H1 (cell line): Measurements from ENCODE around the gene PCDH9. TPM values are rescaled to one million over a fixed set of nuclear protein-coding genes. Genes with fewer than 3 reads are reported as not detected.

Source experiments
- CTCF ChIA-PET: fragments of 300-600 bp; sonication (Branson Sonifier 250); formaldehyde crosslinking; loops from one replicate; lab custom pipeline; 2021; ENCODE audit not compliant: partially characterized antibody; lab: Charles Lee
- POLR2A ChIA-PET: fragments of 300-600 bp; sonication (Branson Sonifier 250); formaldehyde crosslinking; loops from one replicate; lab custom pipeline; 2021; ENCODE audit warnings: inconsistent platforms; ENCODE audit not compliant: partially characterized antibody; lab: Charles Lee
- DNase-seq, 2 experiments: peaks; one replicate each; pipeline versions ENCODE4 v3.0.0 to v3.0.0-alpha.2; 2010 to 2022; ENCODE audit warnings: low spot score in 2 of 2, low read depth in 1 of 2, mixed read lengths in 1 of 2
- FAIRE-seq: peaks from 2 replicates; lab custom pipeline; 2011; peaks lifted over from hg19 to GRCh38; lab: Jason Lieb, UNC
- H2AFZ ChIP-seq: 2 replicates; pipeline ENCODE4 v1.8.1; 2012; ENCODE audit warnings: low read length, inconsistent platforms
- H2AK5ac ChIP-seq: 2 replicates; pipeline ENCODE4 v1.6.1; 2013; ENCODE audit warnings: low read depth, low read length
- H2BK120ac ChIP-seq: replicated peaks from 2 replicates; pipeline ENCODE3; 2013; ENCODE audit warnings: low read depth, low read length, inconsistent platforms
- H2BK12ac ChIP-seq: 2 replicates; pipeline ENCODE4 v1.6.1; 2013; ENCODE audit warnings: low read depth, low read length
- H2BK15ac ChIP-seq: 2 replicates; pipeline ENCODE4 v1.6.1; 2013; ENCODE audit warnings: low read length
- H2BK20ac ChIP-seq: 2 replicates; pipeline ENCODE4 v1.6.1; 2013; ENCODE audit warnings: low read length
- H2BK5ac ChIP-seq: 2 replicates; pipeline ENCODE4 v1.6.1; 2013; ENCODE audit warnings: low read depth, low read length
- H3K14ac ChIP-seq: 2 replicates; pipeline ENCODE4 v1.6.1; 2013; ENCODE audit warnings: inconsistent platforms; ENCODE audit not compliant: insufficient read length
- H3K18ac ChIP-seq: 2 replicates; pipeline ENCODE4 v1.6.1; 2013; ENCODE audit warnings: low read length; ENCODE audit errors: extremely low read depth
- H3K23ac ChIP-seq: 2 replicates; pipeline ENCODE4 v1.6.1; 2013; ENCODE audit warnings: inconsistent platforms; ENCODE audit not compliant: insufficient read length
- H3K23me2 ChIP-seq: 2 replicates; pipeline ENCODE4 v1.6.1; 2013; ENCODE audit warnings: low read depth, low read length
- H3K27ac ChIP-seq: 2 replicates; pipeline ENCODE4 v1.6.1; 2011; ENCODE audit warnings: low read depth, low read length, inconsistent platforms
- H3K27me3 ChIP-seq, 4 experiments: replicated peaks in 1 of 4; 1 replicate in 1 of 4; 2 replicates in 3 of 4; pipeline versions ENCODE4 v1.6.1 to v1.8.1; 2011 to 2013; ENCODE audit warnings: low read length in 3 of 4, mild to moderate bottlenecking in 3 of 4, inconsistent platforms in 2 of 4, mixed read lengths in 2 of 4, moderate library complexity in 1 of 4; ENCODE audit not compliant: control insufficient read depth in 3 of 4, insufficient read depth in 3 of 4; ENCODE audit errors: extremely low read depth in 1 of 4
- H3K36me3 ChIP-seq, 4 experiments: 2 replicates each; pipeline versions ENCODE4 v1.6.1 to v1.8.1; 2011 to 2013; ENCODE audit warnings: mild to moderate bottlenecking in 4 of 4, low read length in 3 of 4, moderate library complexity in 2 of 4, control low read depth in 1 of 4, inconsistent platforms in 1 of 4; ENCODE audit not compliant: insufficient read depth in 4 of 4, control insufficient read depth in 2 of 4
- H3K4ac ChIP-seq: replicated peaks from 2 replicates; pipeline ENCODE3; 2013; ENCODE audit warnings: low read length, low read depth, mixed read lengths, inconsistent platforms; ENCODE audit not compliant: insufficient read length
- H3K4me1 ChIP-seq, 4 experiments: replicated peaks in 1 of 4; 1 replicate in 1 of 4; 2 replicates in 3 of 4; pipeline versions ENCODE4 v1.6.1 to v1.8.1; 2011 to 2013; ENCODE audit warnings: low read length in 3 of 4, inconsistent platforms in 2 of 4, mixed read lengths in 1 of 4; ENCODE audit not compliant: insufficient read depth in 4 of 4, control insufficient read depth in 3 of 4
- H3K4me2 ChIP-seq, 2 experiments: 2 replicates each; pipeline versions ENCODE4 v1.6.1 to v1.8.1; 2011 to 2013; ENCODE audit warnings: low read depth in 2 of 2, low read length in 2 of 2, control low read depth in 1 of 2, inconsistent platforms in 1 of 2, mild to moderate bottlenecking in 1 of 2; ENCODE audit not compliant: insufficient read depth in 1 of 2
- H3K4me3 ChIP-seq, 4 experiments: fragments of 200-600, 300-600 bp in 1 of 4; sonication (generic), shearing (Covaris generic), sonication (Bioruptor Twin) in 1 of 4; 2 replicates each; pipeline versions ENCODE4 v1.5.1 to v1.8.1; 2011 to 2016; ENCODE audit warnings: low read length in 4 of 4, low read depth in 3 of 4, control low read depth in 2 of 4, inconsistent platforms in 2 of 4, mild to moderate bottlenecking in 2 of 4, mixed read lengths in 1 of 4, moderate library complexity in 1 of 4; ENCODE audit not compliant: insufficient read depth in 2 of 4; ENCODE audit errors: extremely low read depth in 1 of 4
- H3K56ac ChIP-seq: replicated peaks from 2 replicates; pipeline ENCODE3; 2013; ENCODE audit warnings: low read depth, mild to moderate bottlenecking, mixed read lengths, low read length, inconsistent platforms; ENCODE audit not compliant: insufficient read length
- H3K79me1 ChIP-seq: 2 replicates; pipeline ENCODE4 v1.6.1; 2013; ENCODE audit warnings: low read depth, low read length, control low read depth
- H3K79me2 ChIP-seq, 2 experiments: 2 replicates each; pipeline versions ENCODE4 v1.6.1 to v1.8.1; 2012 to 2013; ENCODE audit warnings: low read length in 2 of 2, mild to moderate bottlenecking in 2 of 2, inconsistent platforms in 1 of 2; ENCODE audit not compliant: insufficient read depth in 2 of 2, control insufficient read depth in 1 of 2
- H3K9ac ChIP-seq, 4 experiments: replicated peaks in 1 of 4; 1 replicate in 1 of 4; 2 replicates in 3 of 4; pipeline versions ENCODE4 v1.6.1 to v1.8.1; 2011 to 2013; ENCODE audit warnings: low read depth in 3 of 4, low read length in 3 of 4, control low read depth in 2 of 4, mild to moderate bottlenecking in 2 of 4, moderate library complexity in 2 of 4, inconsistent platforms in 1 of 4; ENCODE audit errors: extremely low read depth in 1 of 4
- H3K9me3 ChIP-seq, 2 experiments: 2 replicates each; pipeline versions ENCODE4 v1.6.1 to v1.8.1; 2012 to 2013; ENCODE audit warnings: mild to moderate bottlenecking in 2 of 2, moderate library complexity in 2 of 2, control low read depth in 1 of 2, inconsistent platforms in 1 of 2, low read depth in 1 of 2, low read length in 1 of 2, mixed read lengths in 1 of 2; ENCODE audit not compliant: insufficient read depth in 2 of 2
- H4K20me1 ChIP-seq, 2 experiments: replicated peaks in 1 of 2; 2 replicates each; pipeline versions ENCODE3 to v1.8.1; 2011 to 2013; ENCODE audit warnings: inconsistent platforms in 2 of 2, low read length in 2 of 2, mild to moderate bottlenecking in 1 of 2; ENCODE audit not compliant: insufficient read depth in 2 of 2, control insufficient read depth in 1 of 2
- H4K5ac ChIP-seq: 2 replicates; pipeline ENCODE4 v1.6.1; 2013; ENCODE audit warnings: low read length, low read depth, mixed read lengths, inconsistent platforms; ENCODE audit not compliant: insufficient read length
- H4K8ac ChIP-seq: 2 replicates; pipeline ENCODE4 v1.8.0; 2013; ENCODE audit warnings: mild to moderate bottlenecking, moderate library complexity, low read length, inconsistent platforms; ENCODE audit not compliant: insufficient read depth; ENCODE audit errors: extremely low read depth
- H4K91ac ChIP-seq: replicated peaks from 2 replicates; pipeline ENCODE3; 2013; ENCODE audit warnings: low read length, mixed read lengths, inconsistent platforms; ENCODE audit not compliant: insufficient read length
- BACH1 ChIP-seq: IDR thresholded peaks from 2 replicates; pipeline ENCODE4 v1.6.1; 2012; ENCODE audit warnings: low read length, improper control_type of control experiment
- BCL11A ChIP-seq, 2 experiments: IDR thresholded peaks; one replicate each; pipeline ENCODE4 v1.6.1; 2011; ENCODE audit warnings: low read depth in 2 of 2, low read length in 2 of 2, mild to moderate bottlenecking in 2 of 2
- CHD1 ChIP-seq: IDR thresholded peaks from 2 replicates; pipeline ENCODE4 v1.6.1; 2012; ENCODE audit warnings: low read depth, low read length, improper control_type of control experiment
- E2F6 ChIP-seq: IDR thresholded peaks from 2 replicates; pipeline ENCODE4 v1.6.1; 2012; ENCODE audit warnings: inconsistent platforms
- EGR1 ChIP-seq: IDR thresholded peaks from 2 replicates; pipeline ENCODE4 v1.6.1; 2011; ENCODE audit warnings: low read depth, low read length, borderline replicate concordance
- HDAC2 ChIP-seq, 2 experiments: fragments of 300-600 bp in 1 of 2; sonication (generic) in 1 of 2; IDR thresholded peaks; 2 replicates each; pipeline ENCODE4 v1.6.1; 2011 to 2012; ENCODE audit warnings: low read depth in 2 of 2, low read length in 2 of 2, mild to moderate bottlenecking in 2 of 2, moderate library complexity in 2 of 2, borderline replicate concordance in 1 of 2, inconsistent platforms in 1 of 2
- MAFK ChIP-seq: IDR thresholded peaks from 2 replicates; pipeline ENCODE4 v1.6.1; 2012; ENCODE audit warnings: low read depth, mild to moderate bottlenecking, improper control_type of control experiment, low read length
- PHF8 ChIP-seq: fragments of 200-600 bp; sonication (generic); conservative IDR thresholded peaks from 2 replicates; pipeline ENCODE4 v1.7.1; 2012; ENCODE audit warnings: low read depth, mild to moderate bottlenecking, inconsistent platforms, low read length, moderate library complexity
- POLR2A ChIP-seq, 2 experiments: IDR thresholded peaks; 1 replicate in 1 of 2; 2 replicates in 1 of 2; pipeline ENCODE4 v1.6.1; 2011; ENCODE audit warnings: low read depth in 2 of 2, low read length in 2 of 2, mild to moderate bottlenecking in 2 of 2; ENCODE audit errors: control extremely low read depth in 1 of 2
- YY1 ChIP-seq: IDR thresholded peaks from 2 replicates; pipeline ENCODE4 v1.6.1; 2011; ENCODE audit warnings: low read depth, mild to moderate bottlenecking, low read length
- WGBS, 2 experiments: shearing (Covaris generic) in 1 of 2; methylation state at CpG; one replicate each; pipeline versions ENCODE4 v1.1.6 to v1.1.7; 2013 to 2015; ENCODE audit warnings: low lambda C conversion rate in 2 of 2, mixed read lengths in 2 of 2, inconsistent platforms in 1 of 2, low coverage in 1 of 2, missing lambda C conversion rate in 1 of 2; ENCODE audit not compliant: insufficient replicate concordance in 2 of 2, insufficient coverage in 1 of 2, insufficient read length in 1 of 2; ENCODE audit errors: extremely low coverage in 1 of 2, missing lambda C conversion rate in 1 of 2; 5-methylcytosine and 5-hydroxymethylcytosine counted together
- polyA plus RNA-seq, 7 experiments: library from polyadenylated mRNA; depleted of rRNA in 3 of 7; stranded (reverse) in 5 of 7; unstranded in 2 of 7; fragments of >200 nt in 5 of 7; fragments of 200-250 nt in 2 of 7; gene quantifications; 1 replicate in 5 of 7; 2 replicates in 1 of 7; 4 replicates in 1 of 7; pipeline versions ENCODE4 v1.2.1 to v1.2.3, GENCODE V29; 2011 to 2013; ENCODE audit warnings: missing spikeins in 2 of 7, mixed read lengths in 2 of 7
- total RNA-seq: library from RNA; stranded (reverse); fragmentation: NEBNext Ultra II Directional; extraction: Animal tissue kit (Norgen Biotek cat#: 25700); gene quantifications from 2 replicates; pipeline ENCODE4 v1.2.1, GENCODE V29; 2021
- TF ChIP-seq, protein P1 (sequence below), 3 experiments: IDR thresholded peaks; 1 replicate in 2 of 3; 2 replicates in 1 of 3; pipeline versions ENCODE4 v1.5.1 to v1.6.1; 2011; ENCODE audit warnings: low read length in 3 of 3, mild to moderate bottlenecking in 3 of 3, inconsistent platforms in 2 of 3, low read depth in 1 of 3, moderate library complexity in 1 of 3; ENCODE audit not compliant: insufficient read depth in 1 of 3; ENCODE audit errors: control extremely low read depth in 1 of 3

The PCDH9 gene
- total and polyA plus RNA-seq, 2 of the 8 experiments (the other 6 are each of a cell fraction or from before 2014, with no cell fraction given): 0.12 to 0.60 TPM

DNA sequence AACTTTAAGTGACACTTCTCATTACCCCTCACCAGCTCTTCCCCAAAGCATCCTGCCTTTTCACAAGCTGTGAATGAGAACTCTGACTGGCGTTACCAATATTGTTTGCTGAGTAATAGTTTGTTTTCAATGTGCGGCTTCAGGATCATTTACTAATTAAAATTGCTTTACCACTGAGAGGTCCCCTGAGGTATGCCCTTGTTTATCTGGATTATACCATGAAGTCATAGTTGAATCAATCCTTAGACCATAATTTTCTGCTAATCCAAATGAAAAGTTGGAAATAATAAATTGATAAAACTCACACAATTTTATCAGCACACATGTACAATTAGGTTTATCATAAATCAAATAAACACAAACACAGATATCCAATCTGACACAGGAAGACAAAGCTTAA is 568.8 kb downstream of the PCDH9 start:
- Histone ChIP-seq H3K9me3 (no peaks in the 10 kb centered on the region), H4K91ac (no peak overlapping the region), H4K20me1 (no peaks in the 10 kb centered on the region), H2BK12ac (no peak overlapping the region), H3K4me3 (no peak overlapping the region), H3K56ac (no peak overlapping the region), H3K14ac (no peak overlapping the region), H3K23ac (no peak overlapping the region), H3K36me3 (no peaks in the 10 kb centered on the region), H3K4me2 (no peak overlapping the region), H3K27ac (no peak overlapping the region), H3K4ac (no peak overlapping the region), H2AFZ (no peak overlapping the region), H3K79me1 (no peaks in the 10 kb centered on the region), H2BK15ac (no peak overlapping the region), H4K5ac (no peak overlapping the region), H3K4me1 (no peaks in the 10 kb centered on the region), H3K79me2 (no peaks in the 10 kb centered on the region), H2BK20ac (no peak overlapping the region), H3K18ac (no peak overlapping the region), H3K23me2 (no peaks in the 10 kb centered on the region), H2BK120ac (no peak overlapping the region), H2AK5ac (no peak overlapping the region), H3K9ac (no peak overlapping the region), H3K27me3 (no peaks in the 10 kb centered on the region; a peak in 1 of 7 replicates), H2BK5ac (no peak overlapping the region), H4K8ac (no peak overlapping the region)
- DNase-seq (no peak), FAIRE-seq (no peak)
- POLR2A ChIA-PET: no interaction called here
- 85% methylated on average over 2 of the region's 2 CpGs; no CpG with 5 or more reads in 1 of the 2 experiments for WGBS, 2 experiments
- CTCF ChIA-PET: no interaction called here
- TF ChIP-seq BCL11A (IDR thresholded peaks at IDR 0.05; ENCODE audit: low read depth in 2 of 2, low read length in 2 of 2): no peak
- no peak for TF ChIP-seq YY1
- TF ChIP-seq E2F6: no peak
- TF ChIP-seq HDAC2 (IDR thresholded peaks at IDR 0.05; ENCODE audit: borderline replicate concordance in 1 of 2, low read depth in 2 of 2, low read length in 2 of 2): no peak
- no peak for TF ChIP-seq BACH1
- TF ChIP-seq, protein P1, sequence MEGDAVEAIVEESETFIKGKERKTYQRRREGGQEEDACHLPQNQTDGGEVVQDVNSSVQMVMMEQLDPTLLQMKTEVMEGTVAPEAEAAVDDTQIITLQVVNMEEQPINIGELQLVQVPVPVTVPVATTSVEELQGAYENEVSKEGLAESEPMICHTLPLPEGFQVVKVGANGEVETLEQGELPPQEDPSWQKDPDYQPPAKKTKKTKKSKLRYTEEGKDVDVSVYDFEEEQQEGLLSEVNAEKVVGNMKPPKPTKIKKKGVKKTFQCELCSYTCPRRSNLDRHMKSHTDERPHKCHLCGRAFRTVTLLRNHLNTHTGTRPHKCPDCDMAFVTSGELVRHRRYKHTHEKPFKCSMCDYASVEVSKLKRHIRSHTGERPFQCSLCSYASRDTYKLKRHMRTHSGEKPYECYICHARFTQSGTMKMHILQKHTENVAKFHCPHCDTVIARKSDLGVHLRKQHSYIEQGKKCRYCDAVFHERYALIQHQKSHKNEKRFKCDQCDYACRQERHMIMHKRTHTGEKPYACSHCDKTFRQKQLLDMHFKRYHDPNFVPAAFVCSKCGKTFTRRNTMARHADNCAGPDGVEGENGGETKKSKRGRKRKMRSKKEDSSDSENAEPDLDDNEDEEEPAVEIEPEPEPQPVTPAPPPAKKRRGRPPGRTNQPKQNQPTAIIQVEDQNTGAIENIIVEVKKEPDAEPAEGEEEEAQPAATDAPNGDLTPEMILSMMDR (IDR thresholded peaks at IDR 0.05; ENCODE audit: control extremely low read depth in 1 of 3, insufficient read depth in 1 of 3, low read depth in 1 of 3, low read length in 3 of 3): no peak
- no peak for TF ChIP-seq CHD1
- no peak for TF ChIP-seq PHF8
- no peak for TF ChIP-seq POLR2A (IDR thresholded peaks at IDR 0.05; ENCODE audit: control extremely low read depth in 1 of 2, low read depth in 2 of 2, low read length in 2 of 2)
- TF ChIP-seq EGR1: no peak
- TF ChIP-seq MAFK: no peak
